ENCODE data around the gene EHF.

- TF ChIP-seq, protein P1, sequence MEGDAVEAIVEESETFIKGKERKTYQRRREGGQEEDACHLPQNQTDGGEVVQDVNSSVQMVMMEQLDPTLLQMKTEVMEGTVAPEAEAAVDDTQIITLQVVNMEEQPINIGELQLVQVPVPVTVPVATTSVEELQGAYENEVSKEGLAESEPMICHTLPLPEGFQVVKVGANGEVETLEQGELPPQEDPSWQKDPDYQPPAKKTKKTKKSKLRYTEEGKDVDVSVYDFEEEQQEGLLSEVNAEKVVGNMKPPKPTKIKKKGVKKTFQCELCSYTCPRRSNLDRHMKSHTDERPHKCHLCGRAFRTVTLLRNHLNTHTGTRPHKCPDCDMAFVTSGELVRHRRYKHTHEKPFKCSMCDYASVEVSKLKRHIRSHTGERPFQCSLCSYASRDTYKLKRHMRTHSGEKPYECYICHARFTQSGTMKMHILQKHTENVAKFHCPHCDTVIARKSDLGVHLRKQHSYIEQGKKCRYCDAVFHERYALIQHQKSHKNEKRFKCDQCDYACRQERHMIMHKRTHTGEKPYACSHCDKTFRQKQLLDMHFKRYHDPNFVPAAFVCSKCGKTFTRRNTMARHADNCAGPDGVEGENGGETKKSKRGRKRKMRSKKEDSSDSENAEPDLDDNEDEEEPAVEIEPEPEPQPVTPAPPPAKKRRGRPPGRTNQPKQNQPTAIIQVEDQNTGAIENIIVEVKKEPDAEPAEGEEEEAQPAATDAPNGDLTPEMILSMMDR (IDR thresholded peaks at IDR 0.05) = no peak
- no peak for TF ChIP-seq EP300 (IDR thresholded peaks at IDR 0.05)
These were observed 16.4 kb downstream of the EHF start for GRCh38 chr11:34637303-34637702.

Measured in stomach (tissue), 4 donors.